T47D (cell line): ENCODE data around the gene FAM107A.
A peak's percentile ranks its signal among the peaks of the same experiment; 100 is the strongest.

Experiments
- DNase-seq, 2 experiments: peaks; one replicate each; pipeline versions ENCODE4 v3.0.0 to v3.0.0-alpha.2; 2011 to 2012; ENCODE audit warnings: low read depth in 1 of 2, low spot score in 1 of 2
- JUND ChIP-seq: IDR thresholded peaks from 2 replicates; pipeline ENCODE4 v1.6.1; 2012; ENCODE audit warnings: low read depth
- in situ Hi-C: cut with HindIII; loops from 2 replicates; pipeline ENCODE4 v1.10.0; 2016; ENCODE audit warnings: low sequenced_read_pairs, low pct_unique_long_range_greater_than_20kb

The FAM107A gene

GRCh38 chr3:58609990-58610389 lies 32.8 kb upstream of the FAM107A start:
- DNase-seq: no peak
- in situ Hi-C loops: no loop called here
- no peak for TF ChIP-seq JUND

- TF ChIP-seq JUND: no peak
- in situ Hi-C loops: no loop called here
- DNase-seq: no peak
These were observed 31.5 kb upstream of the FAM107A start for GRCh38 chr3:58608648-58609047.

GRCh38 chr3:58607816-58608215 lies 30.6 kb upstream of the FAM107A start:
- TF ChIP-seq JUND: no peak
- DNase-seq: no peak
- in situ Hi-C loops: no loop called here

- no peak for TF ChIP-seq JUND
- no peak for DNase-seq
- in situ Hi-C loops: no loop called here
These were observed 29.5 kb upstream of the FAM107A start for GRCh38 chr3:58606693-58607092.

- no peak for TF ChIP-seq JUND
- no peak for DNase-seq
- in situ Hi-C loops: no loop called here
These were observed 26.8 kb upstream of the FAM107A start for GRCh38 chr3:58604031-58604430.

- DNase-seq: no peak
- TF ChIP-seq JUND: no peak
- in situ Hi-C loops: no loop called here
These were observed 26.4 kb upstream of the FAM107A start for GRCh38 chr3:58603606-58604005.

- TF ChIP-seq JUND: no peak
- DNase-seq: no peak
- in situ Hi-C loops: no loop called here
These were observed 20.6 kb upstream of the FAM107A start for GRCh38 chr3:58597770-58598310.

- TF ChIP-seq JUND: no peak
- in situ Hi-C loops: no loop called here
- no peak for DNase-seq
These were observed 19.8 kb upstream of the FAM107A start for GRCh38 chr3:58596834-58597518.

GRCh38 chr3:58594117-58594516 lies 16.9 kb upstream of the FAM107A start:
- no peak for TF ChIP-seq JUND
- in situ Hi-C loops: no loop called here

GRCh38 chr3:58591517-58592510 lies 14.6 kb upstream of the FAM107A start:
- no peak for DNase-seq
- in situ Hi-C loops: no loop called here
- TF ChIP-seq JUND: no peak

More at GRCh38 chr3:58594117-58594516, 16.9 kb upstream of the FAM107A start:
- DNase-seq: no peak

- no peak for TF ChIP-seq JUND
- DNase-seq: peak; percentile 49 to 53
- in situ Hi-C loops: no loop called here
These were observed 10.9 kb upstream of the FAM107A start for GRCh38 chr3:58588030-58588614.

GRCh38 chr3:58586776-58587192 lies 9.6 kb upstream of the FAM107A start:
- no peak for TF ChIP-seq JUND
- DNase-seq: no peak
- in situ Hi-C loops: no loop called here
